Measurements from ENCODE around the gene MUC2.

The MUC2 gene

DNA sequence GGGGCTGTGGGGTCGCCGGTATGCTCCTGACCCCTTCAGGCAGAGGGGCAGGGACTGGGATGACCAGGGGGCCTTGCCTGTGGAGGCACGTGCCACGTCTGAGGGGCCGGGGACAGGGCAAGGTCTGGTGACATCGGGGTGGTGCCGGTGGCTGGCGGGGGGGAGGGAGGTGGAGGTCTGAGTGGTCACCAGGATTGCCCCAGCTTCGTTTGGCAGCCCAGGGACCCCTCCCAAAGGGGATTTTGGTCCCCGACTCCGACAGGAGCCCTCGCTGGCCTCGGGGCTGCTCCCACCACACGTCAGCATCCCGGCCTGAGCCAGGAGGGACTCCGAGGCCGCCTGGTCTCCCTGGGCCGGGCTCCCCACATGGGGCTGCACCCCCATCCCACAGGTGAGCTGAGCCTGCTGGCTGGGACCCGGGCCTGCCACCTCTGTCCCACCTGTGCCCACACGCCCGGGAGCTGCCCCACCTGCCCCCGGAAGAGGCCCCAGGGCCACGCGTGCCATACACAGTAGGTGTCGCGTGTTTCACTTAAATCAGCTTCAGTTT is 37.1 kb upstream of the MUC2 start:
- no peak for DNase-seq

DNA sequence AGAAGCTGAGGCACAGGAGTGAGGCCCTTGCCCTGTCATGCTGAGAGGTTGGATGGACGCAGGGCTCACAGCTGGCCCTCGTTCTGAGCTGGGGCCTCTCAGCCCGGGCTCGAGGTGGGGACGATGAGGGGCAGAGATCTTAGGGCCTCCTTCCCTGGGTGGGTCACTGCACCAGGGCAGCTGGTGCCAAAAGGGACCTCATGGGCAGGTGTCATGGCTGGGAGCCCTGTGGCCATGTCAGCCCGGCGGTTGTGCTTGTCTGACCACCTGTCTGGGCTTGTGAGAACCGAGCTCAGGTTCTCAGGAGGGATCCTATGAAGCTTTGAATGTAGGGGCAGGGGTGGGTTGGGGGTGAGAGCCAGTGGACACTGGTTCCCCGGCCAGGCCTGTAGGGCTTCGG is 36.3 kb upstream of the MUC2 start:
- DNase-seq, result no peak

DNA sequence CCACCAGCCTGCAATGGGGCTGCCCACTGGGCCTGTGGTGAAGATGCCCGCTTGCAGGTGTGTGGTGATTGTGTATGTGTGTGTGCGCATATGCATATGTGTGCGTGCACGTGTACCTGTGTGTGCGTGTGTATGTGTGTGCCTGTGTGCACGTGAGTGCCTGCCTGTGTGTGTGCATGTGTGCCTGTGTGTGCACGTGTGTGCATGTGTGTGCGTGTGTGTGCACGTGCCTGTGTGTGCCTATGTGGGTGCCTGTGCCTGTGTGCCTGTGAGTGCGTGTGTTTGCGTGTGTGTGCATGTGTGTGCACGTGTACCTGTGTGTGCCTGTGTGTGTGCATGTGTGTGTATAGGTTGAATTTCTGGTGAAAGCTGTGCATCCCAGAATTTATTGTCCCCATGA is 35.8 kb upstream of the MUC2 start:
- no peak for DNase-seq

DNA sequence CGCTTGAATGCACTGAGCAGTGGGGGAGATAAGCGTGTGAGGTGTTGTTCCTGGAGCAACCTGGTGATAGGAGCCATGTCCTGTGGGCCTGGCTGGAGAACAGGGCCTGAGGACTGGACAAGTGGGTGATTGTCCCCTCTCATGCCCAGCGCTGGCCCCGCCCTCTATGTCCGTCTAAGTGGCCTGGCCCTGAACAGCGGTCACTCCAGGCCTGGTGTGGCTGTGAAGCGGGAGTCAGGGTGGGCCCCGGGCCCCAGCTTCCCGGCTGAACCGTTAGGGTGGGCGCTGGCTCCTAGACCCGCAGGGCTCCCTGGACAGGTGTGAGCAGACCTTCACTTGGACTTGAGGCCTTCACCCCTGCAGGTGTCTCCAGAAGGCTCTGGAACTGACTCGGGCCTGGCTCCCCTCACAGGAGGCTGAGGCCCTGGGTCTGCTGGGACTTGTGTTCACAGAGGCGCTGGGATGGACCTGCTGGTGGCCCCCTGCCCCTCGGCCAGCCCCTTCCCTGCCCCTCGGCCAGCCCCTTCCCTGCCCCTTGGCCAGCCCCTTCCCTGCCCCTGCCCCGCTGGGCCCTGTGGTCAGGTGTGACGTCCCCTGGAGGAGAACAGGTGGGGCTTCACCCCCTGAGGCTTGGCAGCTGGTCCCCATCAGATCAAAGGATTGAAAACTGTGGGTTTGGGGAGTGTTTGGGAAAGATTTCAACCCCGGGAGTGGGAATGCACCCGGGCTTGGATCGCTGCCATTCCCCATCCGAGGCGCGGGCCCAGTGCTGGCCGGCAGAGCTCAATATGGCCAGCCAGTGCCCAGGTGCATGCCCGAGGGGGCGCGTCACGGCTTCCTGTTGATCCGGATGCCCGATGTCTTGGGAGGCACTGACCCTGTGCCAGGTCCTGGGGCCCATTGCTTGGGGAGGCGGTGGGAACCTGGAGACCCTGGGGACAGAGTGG is 34.9 kb upstream of the MUC2 start:
- DNase-seq, result no peak

DNA sequence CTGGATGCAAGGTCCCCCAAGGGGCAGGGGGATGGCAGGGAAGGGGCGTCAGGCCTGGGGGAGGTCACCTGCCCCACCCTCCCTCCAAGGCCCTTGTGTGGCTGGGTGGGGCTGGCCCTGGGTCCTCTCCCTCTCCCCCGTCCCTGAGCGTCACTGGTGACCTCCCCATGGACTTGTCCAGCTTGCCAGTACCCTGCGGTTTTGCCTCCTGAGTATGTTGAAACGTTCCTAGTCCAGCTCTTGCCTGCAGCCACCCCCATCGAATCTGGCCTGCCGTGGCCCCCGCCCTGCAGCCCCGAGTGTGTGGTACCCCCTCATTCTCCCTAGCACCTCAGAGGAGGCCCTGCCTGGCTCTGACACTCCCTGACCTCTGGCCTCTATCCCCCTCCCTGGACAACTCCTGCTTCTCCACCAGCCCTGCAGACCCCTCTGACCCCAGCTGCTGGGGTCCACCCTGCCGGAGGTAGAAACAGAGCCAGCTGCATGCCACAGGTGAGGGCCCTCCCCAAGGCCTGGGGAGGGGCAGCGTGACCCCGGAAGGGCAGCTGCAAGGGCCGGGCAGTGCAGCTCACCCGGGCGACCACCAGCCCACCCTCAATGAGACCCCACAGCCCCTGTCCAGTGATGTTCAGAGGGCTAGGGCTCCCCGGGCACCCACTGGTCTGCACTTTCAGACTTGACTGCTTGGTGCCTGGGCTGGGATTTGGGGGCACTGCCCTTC is 34.1 kb upstream of the MUC2 start:
- DNase-seq, result no peak

DNA sequence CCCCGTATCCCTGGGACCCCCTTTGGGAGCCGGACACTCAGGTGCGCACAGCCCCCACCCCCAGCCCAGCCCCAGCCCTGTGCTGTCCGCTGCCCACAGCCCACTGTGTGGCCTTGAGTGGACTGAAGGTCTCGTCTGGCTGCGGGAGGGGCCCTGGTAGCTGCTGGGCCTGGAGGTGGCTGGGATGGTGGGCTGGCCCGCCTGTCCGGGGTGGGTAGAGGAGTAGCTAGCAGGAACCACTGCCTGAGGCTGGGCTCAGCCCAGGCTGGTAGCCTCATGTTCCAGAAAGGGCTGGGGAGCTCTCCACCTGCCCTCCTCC is 33.6 kb upstream of the MUC2 start:
- DNase-seq, result no peak

DNA sequence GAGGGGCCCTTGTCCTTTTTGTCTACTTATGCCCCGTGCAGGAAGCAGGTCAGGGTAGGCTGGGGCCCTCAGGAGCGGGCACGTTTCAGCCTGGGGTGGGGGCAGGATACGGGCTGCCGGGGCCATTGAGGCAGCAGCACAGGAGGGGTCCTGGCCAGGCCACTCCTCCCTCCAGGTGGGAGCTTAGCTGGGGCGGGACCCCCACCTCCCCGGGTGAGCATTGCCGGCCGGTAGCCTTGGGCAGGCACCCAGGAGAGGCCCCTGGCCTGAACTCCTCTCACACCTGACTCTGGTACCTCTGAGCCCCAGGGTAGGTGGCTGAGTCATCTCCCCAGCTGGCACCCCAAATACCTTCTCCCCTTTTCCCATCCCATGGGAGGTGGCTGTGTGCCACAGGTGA is 33.2 kb upstream of the MUC2 start:
- DNase-seq, result no peak

DNA sequence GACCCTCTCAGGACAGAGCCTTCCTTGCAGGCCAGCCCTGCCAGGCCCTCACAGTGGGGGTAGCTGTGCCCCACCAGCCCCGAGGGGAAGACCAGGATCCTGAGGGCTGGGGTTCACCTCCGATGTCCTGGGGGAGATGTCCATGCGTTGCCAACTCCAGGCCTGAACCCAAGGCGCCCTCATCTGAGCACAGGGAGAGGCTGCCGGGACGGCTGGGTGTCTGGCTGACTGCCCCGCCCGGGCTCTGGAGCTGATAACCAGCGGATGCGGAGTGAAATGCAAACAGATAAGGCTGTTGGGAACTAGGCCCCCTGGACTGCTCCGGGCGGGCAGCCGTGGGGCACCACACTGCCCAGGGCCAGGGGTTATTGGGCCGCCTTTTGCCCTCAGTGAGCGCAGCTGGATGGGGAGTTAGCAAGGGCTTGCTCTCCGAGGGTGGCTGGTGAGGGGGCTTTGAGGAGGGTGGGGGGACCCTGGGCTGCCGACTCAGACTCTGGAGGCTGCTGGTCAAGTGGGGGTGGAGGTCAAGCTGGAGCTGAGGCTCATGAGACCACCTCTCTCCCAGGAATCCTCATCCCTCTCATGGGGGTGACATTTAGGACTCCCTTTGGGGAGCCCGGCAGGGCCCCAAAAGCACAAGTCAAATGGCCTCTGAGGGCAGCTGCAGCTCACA is 32.6 kb upstream of the MUC2 start:
- DNase-seq, result no peak

DNA sequence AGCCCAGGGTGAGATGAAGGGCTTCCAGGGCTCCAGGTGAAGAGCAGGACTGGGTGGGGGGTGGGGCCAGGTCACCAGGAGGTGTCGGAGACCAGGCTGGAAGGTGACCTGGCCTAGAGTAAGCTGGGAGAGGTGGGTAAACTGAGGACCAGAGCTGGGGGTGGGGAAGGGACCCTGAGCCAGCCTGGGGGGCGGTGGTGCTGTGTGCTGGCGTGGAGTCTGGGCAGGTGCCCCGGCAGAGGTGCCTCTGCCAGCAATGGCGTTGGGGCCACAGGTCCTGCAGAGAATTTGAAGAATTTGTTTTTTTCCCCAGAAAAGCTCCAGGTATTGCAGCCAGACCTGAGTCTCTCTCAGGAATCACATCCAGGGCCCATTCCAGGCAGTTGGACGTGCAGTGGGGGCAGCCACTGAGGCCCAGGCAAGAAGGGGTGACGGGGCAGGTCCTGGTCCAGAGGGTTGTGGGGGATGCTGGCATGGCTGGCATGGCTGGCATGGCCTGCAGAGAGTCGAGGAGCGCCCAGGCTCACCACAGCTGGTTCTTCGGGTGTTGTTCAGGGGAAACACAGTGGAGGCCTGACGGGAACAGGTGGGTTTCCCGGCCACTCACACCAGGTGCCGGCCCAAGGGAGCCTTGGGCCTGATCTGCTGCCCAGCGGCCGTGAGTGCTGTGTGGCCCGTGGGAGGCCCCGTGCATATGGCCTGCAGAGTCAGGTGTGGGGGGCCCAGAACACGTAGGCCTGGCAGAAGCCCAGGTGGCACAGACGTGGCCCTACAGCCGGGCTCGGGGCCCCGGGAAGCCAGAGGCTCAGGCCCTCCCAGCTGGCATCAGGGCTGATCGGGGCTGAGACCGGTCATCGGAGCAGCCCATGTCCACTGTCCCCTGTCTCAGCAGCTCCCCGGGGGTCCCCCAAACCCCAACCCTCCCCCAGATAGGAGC is 31.8 kb upstream of the MUC2 start:
- DNase-seq, result no peak

DNA sequence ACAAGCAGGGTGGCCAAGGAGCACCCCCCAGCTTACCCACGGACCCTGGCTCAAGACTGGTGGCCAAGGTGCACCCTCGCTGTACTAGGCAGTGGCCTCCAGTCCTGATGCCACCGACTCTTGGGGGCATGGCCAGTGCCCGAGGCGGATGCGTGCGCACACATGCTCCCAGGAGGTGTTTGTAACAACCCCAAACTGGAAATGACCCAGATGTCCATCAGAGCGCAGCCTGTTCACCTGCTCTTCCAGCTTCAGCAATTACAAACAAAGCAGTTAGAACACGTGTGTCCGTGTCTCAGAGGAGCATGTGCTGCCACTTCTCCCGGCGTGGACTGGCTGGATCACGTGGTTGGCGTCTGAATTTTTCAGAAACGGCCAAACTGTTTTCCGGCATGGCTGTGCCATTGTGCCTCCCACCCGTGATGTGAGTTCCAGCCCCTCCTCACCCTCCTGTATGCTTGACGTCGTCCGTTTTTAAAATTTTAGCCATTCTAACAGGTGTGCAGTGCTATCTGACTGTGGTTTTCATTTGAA is 31.0 kb upstream of the MUC2 start:
- no peak for DNase-seq

DNA sequence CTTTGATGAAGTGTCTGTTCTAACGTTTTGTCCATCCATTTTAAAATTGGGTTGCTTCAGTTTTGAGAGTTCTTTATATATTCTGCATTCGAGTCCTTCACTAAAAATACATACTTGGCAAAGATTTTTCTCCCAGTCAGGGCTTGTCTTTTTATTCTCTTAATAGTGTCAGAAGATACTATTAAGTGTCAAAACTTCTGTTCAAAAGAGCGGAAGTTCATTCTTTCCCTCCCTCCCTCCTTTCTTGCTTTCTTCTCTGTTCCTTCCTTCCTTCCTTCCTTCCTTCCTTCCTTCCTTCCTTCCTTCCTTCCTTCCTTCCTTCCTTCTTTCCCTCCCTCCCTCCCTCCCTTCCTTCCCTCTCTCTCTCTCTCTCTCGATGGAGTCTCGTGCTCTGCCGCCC is 30.5 kb upstream of the MUC2 start:
- no peak for DNase-seq

DNA sequence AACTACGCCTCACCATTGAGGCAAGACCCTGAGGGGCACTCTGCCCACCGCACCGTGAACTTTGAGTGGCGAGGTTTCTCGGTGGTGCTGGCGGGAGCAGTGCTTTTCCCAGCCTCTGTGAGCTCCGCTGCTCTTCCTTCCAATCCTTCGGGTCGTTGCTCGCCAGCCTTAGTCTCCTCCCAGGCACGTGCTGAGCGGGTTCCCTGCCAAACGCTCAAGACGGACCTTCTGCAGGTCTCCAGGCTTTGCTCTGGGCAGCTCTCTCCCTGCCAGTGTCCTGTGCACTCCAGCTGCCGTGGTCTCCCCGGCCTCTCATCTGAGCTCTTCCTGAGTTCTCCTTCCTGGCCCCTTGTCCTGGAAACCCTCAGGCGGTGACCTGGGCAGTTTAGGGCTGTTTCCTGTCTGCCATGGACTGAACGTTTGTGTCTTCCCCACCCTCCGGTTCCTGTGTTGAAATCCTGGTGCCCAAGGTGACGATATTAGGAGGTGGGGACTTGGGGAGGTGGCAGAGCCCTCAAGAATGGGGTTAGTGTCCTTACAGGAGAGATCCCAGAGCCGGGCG is 27.0 kb upstream of the MUC2 start:
- DNase-seq, result no peak

DNA sequence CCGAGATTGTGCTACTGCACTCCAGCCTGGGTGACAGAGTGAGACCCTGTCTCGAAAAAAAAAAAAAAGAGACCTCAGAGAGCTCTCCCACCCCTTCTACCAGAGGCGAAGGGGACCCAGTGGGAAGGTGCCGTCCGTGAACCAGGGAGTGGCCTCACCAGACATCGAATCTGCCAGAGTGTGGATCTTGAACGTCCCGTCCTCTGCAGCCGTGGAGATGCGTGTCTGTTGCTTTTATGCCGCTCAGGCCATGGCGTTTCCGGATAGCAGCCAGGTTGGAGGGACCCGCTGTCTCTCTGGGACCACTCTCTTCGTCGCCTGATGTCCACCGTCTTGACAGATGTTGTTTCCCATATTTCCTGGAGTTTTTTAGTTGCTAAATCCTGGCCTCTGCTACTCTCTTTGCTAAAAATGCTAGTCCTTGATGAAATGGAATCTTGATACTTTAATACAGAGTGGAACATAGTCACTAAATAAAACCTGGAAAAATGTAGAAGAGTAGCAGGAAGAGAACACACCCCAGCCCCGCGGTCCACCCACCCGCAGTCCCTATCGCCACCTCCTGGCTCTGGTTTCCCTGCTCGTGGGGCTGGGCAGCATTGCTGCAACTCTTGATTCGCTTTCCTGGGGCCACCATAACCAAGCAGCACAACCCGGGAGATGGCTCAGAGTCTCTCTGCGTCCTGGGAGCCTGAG is 26.2 kb upstream of the MUC2 start:
- DNase-seq, result no peak

DNA sequence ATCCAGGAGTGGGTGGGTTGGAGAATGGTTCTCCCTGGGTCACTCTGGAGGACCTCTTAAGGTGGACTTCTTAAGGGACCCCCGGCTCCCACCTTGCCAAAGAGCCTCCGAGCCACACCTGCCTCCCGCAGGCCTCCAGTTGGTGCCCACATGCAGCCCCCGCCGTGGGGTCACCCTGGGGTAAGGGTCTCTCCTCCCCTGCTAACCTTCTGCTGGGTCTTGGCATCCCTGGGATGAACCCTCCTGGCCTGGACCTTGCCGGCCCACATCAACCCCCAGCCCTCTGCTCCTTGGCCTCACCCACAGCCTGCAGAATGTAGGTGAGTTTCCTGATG is 25.6 kb upstream of the MUC2 start:
- no peak for DNase-seq

DNA sequence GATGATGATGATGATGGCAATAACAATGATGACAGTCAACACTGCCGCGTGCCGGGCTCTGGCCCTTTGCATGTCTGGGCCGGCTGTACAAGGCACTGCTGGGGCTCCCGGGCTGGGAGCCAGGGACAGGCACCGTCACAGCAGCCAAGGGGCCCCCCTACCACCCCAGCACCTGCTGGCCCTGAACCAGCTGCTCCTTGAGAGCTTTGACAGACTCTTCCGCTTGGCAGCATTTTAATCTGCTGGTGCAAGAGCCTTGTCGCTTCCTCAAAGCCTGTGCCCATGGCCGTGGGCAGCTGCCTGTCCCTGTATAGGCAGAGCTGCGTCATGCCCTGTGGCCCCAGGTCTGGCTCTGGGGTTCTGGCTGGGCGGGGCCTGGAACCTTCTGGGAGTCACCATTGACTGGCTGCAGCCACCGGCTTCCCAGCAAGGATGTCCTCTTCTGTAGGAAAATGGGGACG is 25.2 kb upstream of the MUC2 start:
- no peak for DNase-seq

DNA sequence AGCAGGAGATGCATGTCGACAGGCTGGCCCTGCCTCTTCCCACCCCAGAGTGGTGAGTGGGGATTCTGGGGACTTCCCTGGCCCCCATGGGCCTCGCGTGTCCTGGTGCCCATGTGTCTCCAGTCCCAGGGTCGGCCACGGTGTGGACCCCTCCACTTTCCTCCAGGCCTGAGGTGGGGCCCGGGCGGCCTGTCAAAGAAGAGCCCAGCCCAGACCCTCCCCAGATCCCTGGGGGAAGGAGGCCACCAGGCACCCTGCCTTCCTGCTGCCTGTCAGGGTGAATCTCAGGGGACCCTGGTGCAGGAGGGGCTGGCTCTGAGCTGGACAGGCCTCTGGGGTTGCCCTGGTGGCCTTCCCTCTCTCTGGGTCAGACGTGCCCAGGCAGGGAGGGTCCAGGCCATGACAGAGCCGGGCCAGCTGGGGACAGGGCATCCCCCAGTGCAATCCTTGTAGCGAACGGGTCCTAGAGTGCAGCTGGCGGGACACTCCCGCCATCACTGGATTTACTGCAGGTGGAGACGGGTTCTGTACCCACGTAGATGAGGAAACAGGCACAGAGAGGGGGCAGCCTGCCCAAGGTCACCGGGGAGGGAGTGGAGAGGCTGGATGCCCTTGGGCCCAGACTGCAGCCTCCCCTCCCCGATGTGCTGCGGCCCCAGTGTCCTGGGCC is 24.6 kb upstream of the MUC2 start:
- DNase-seq, result no peak

DNA sequence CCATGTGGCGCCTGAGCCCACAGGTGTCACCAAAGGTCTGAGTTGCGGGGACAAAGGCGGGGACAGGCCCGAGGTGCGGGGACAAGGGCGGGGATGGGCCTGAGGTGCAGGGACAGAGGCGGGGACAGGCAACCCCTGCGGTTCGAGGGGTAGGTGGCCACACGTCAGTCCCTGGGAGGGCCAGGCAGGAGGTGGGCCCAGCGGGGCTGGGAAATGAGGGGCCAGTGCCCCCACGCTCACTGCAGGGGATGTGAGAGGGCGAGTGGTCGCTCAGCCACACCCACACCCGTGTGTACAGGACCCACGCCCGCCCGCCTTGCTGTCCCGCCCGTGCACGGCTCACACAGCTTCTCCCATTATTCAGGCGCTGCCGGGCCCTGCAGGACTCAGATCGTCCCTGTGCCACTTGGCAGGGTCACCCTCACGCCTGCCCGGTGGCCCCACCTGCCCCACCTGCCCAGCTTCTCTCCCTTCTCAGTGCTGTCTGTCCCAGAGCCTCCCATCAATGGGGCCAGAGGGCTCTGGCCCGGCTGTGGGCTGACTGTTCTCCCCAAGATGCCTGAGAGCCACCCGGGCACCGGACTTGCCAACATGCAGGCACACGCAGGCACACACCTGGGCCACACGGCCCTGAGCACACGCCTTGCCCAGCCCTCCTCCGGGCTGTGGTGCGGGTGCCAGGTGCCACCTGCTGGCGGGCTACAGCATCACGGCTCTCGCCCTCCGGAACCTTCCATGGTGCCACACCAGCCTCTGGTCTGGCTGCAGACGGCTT is 23.9 kb upstream of the MUC2 start:
- peak; percentile 89 for DNase-seq

DNA sequence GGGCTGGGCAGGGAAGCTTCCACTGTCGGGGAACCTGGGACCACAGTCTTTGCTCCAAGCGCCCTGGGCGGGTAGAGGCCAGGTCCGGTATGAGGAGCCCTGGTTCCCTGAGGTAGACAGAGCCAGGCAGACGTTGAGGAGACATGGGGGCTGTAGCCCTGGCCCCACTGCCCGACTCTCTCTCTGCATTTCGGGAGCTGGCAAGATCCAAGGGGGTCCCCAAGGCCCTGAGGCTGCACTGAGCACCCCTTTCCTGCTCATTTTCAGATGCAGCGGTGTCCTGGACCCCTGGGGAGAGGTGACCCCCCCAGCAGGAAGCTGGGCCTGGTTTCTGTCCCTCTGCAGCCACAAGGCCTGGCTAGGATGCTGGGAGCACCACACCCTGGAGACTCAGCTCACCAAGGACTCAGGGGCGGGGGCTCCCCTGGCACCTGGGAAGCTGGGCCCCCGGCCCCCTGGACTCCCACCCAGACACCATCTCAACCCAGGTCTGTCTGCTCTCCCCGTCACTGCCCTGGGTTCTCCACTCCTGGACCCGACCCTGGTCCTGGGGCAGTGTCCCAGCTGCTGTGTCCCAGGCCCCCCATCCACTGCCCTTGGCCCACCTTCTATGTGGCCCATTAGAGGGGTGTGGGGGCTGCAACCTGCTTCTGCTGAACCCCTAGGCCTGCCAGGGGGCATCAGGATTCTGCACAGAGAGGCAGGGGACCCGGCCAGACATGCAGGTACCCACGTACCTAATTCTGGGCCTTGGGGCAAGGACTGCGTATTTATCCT is 23.1 kb upstream of the MUC2 start:
- DNase-seq, result no peak
